NCI-H2171 (cell line): Measurements from ENCODE around the gene EGFLAM.
"Not testable (repeated sequence)": the region's sequence is repeated elsewhere in the genome, so short reads cannot be mapped to it uniquely, and the experiment has no call there.

Experiments
- DNase-seq: peaks from one replicate; lab custom pipeline; 2025; lab: John Stamatoyannopoulos, UW

Gene EGFLAM

GRCh38 chr5:38329132-38329715, 70.9 kb downstream of the EGFLAM start:
- DNase-seq = no peak

- no peak for DNase-seq
Observed at GRCh38 chr5:38330207-38330606, 71.8 kb downstream of the EGFLAM start.

GRCh38 chr5:38331831-38332230, 73.5 kb downstream of the EGFLAM start:
- DNase-seq = no peak

- not testable (repeated sequence) for DNase-seq
Observed at GRCh38 chr5:38333181-38333580, 74.8 kb downstream of the EGFLAM start.

DNA sequence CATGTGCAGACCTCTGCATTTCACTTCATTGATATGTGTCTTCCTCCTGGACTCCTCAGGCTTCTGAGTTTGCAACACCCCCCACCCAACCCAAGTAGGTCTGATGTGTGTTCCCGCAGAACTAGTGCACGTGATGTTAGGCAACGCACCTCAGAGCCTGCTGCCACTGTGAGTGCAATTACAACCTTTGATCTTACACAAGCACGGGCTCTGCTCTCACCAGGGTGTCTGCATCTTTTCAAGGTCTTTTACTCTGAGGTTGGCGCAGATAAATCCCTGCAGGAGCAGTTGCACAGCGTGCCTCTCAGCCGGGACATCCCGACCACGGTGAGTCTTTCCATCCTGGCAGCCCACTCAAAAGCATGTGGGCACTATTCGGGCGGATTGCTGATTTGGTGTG, 80.1 kb downstream of the EGFLAM start:
- no peak for DNase-seq

DNA sequence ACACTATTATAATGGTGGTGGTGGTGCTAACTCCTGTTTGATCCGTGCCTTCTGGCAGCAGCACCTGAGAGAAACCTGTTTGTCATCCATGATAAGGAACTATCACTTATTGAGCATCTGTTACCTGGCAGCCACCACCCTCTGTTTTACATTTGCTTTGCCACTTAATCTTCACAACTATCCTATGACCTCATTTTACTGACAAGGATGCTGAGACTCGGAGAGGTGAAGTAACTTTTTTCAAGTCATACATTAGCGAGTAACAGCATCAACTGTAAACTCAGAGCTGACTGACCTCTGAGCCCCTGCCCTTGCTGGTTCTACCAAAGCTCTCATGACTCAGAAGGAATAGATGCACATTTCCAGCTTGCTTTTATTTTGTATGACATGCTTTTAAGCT, 81.1 kb downstream of the EGFLAM start:
- peak; percentile 31 for DNase-seq

DNA sequence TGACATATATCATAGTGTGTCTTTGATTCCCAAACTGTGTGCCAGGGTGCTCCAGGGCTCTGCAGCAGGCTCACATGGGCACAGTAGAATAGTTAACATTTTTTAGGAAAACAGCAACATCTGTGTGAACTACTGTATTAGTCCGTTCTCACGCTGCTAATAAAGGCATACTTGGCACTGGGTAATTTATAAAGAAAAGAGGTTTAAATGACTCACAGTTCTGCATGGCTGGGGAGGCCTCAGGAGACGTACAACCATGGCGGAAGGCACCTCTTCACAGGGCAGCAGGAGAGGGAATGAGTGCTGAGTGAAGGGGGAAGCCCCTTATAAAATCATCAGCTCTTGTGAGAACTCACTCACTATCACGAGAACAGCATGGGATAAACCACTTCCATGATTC, 82.7 kb downstream of the EGFLAM start:
- no peak for DNase-seq

DNA sequence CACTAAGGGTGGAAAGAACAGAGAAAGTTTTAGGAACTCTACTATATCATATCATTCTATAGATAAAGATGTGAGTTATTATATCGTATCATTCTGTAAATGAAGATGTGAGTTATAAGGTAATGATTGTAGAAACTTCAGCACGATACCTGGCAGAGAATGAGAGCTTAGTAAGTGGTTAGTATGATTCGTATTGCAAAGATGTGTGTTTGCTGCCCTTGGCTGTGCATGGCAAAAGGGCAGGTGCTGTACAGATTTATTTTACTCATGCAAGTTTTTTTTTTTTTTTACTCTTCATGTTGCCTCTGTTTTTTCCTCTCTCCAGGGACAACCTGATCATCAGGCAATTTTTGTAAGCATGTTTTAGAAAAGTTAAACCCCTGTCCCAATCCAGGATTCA, 83.3 kb downstream of the EGFLAM start:
- peak; percentile 15 for DNase-seq

DNA sequence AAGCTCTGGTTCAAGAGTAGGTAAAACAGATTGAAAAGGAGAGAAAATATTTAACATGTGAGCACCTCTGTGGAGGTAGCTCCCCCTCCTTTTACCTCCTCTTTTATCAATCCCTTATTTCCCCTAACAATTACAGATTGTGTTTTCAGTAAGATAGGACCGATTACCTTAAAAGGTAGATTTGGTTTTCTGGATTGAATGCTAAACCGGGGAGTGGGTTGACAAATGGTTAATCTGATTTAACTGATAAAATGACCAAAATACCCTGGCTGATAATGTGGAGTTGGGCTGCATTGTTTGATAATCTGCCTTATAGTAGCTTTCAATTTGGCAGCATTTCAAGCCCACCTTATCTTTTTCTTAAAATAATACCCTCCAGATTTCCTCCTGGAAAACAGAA, 83.9 kb downstream of the EGFLAM start:
- DNase-seq = no peak

DNA sequence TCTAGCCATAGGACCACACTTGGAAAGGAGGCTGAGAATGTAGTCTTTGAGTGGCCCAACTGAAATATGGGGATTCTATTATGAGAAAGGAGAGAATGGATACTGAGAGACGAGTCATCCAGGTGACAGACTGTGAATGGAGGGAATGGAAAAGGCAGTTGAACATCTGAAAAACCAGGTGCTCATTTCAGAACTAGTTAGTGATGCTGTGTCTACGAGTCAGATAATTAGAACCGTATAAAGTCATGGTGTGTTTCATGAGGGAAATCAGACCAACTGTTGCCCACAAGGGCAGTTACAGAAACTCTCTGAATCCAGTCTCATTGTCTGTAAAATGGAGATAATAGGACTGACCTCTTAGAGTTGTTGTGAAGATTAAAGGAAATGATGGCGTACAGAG, 86.5 kb downstream of the EGFLAM start:
- no peak for DNase-seq

- DNase-seq = no peak
Observed at GRCh38 chr5:38346593-38346992, 88.2 kb downstream of the EGFLAM start.

DNA sequence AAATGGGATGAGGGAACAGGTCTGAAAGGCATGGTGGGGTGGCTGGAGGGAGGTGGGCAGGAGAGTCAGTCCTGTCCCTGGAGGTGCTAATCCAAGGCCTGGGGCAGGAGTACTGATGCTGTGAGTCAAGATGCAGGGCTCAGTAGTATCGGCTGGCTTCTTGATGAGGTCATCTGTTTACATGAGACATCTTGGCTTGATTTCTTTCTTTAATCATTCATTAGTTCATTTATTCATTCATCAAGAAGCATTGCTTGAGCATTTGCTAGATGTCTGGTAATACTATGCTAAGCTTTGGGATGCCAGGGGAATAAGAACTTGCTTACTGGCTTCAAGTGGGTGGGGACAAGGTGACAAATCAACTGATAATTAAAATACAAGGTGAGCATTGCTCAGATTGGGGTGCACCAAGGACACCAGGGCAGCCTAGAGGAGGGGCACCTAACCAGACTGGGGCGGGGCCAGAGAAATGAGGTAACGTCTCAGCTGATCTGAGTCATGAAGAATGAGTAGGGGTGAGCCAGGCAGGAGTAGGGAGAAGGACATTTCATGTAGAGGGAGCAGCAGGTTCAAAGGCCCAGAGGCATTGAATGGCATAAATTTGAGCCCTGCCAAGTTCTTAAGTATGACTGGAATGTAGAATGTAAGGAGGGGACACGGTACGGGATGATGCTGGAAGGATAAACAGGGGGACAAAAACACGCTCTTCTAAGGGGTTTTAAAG, 88.8 kb downstream of the EGFLAM start:
- DNase-seq = no peak

- no peak for DNase-seq
Observed at GRCh38 chr5:38347896-38348295, 89.5 kb downstream of the EGFLAM start.

GRCh38 chr5:38360323-38361061, 102.1 kb downstream of the EGFLAM start:
- DNase-seq = no peak

DNA sequence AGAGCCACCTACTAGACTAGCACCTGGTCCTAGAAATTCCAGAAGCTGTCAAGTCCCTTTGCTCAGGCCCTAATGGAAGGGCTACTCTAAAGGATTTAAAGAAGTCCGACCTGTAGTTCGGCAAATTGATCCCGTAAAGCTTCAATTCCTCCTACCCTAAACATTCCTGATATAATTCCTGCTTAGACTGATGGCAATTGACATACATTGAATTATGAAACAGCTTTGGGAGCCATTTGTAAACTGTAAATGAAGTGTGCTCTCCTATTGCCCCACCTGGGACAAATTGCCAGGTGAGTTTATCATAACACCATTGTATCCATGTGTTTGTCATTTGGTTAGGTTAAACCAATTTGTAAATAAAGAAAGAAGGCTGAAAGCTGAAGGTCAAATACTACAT, 104.4 kb downstream of the EGFLAM start:
- DNase-seq = no peak

DNA sequence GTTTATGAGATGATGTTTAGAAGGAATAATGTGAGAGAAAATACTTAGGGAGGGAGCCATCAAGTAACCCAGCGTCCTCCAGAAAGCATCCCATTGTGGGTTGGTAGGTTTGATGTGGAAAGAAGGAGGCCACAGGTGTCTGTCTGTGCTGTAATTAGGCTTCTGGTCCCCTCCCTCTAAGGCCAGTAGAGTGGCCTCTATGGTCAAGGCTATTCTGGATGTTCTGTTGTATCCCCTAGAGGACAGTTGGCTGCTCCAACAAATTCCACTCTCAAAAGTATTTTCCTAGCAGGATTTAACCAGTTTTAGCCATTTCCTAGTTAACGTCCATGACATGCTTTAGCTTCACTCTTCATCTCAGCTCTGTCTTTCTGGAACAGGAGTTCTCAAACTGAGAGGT, 106.5 kb downstream of the EGFLAM start:
- DNase-seq = no peak

DNA sequence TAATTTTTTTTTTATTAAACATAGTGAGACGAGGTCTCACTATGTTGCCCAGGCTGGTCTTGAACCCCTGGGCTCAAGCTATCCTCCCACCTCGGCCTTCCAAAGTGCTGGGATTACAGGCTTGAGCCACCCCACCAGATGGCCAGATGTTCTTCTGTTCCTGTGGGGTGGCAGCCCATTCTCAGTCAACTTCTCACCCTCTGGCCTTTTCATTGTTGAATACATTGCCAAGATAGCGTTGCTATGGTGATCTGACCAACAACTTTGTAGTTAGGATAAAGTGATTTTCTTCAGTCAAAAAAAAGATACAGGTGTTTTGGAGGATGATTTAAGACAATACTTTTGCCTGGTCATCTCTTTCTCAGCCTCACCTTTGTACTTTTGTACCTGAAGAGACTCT, 109.1 kb downstream of the EGFLAM start:
- no peak for DNase-seq

DNA sequence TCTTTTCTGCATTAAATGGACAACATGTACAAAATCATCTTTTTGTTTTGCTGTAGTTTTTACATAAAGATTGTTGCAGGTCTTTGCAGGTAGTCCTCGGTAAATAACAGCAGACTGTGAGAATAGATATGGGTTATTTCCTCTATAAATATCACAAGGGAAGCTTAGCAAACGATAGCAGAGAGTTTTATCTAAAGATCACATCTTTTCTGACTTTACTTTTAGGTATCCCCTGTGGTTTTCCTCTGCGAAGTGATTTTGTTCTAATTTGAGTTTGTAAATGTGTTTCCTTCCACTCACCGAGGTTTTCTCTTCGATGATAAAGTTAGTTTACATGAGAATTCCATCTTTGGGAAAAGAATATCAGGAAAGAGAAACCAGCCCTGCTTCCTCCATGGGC, 109.6 kb downstream of the EGFLAM start:
- no peak for DNase-seq

DNA sequence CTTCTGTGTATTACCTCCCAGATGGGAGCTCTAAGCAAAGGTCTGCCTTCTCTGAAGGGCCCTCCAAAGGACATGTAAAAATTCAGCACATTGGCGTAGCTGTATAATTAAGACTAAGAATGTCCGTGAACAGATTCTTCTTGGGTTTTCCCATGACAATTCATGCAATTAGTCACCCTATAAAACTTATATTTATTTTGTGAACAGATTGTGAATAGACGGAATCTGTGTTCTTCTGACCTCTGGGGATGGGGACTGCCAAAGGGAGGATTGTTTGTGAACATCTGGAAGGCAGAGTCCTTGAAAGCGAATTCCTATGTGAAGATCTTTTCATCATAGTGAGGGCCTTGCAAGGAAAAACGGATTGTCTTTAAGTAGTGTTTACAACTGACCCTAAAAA, 111.3 kb downstream of the EGFLAM start:
- DNase-seq = no peak

DNA sequence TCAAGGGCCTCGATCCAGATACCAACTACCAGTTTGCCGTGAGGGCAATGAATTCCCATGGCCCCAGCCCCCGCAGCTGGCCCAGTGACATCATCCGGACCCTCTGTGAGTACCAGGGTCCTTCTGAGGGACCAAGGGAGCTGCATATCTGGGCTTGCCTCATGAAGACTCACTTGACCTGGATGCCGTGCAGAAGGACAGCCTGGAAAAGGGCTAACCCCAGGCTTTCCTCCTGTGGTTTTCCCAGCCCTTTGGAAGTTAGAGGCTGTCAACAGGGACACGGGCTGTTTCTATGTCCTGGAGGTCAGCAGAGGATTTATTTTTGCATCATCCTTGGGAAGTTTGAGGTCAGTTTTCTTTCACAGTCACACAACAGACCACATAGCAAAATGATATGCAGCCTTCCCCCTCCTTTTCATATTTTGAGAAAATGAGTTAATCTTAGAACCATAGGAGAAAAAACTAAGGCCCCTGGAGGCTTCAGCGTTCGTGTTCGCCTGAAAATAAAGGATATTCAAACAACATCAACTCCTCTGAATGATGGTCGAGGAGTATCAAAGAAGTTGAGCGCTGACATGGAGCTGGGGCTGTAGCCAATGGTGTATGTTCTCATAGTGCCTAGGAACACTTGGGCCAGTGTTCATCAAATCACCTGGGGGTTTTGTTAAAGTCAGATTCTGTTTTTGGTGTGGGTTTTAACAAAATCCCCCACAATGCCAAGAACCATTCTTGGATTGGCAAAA, 112.2 kb downstream of the EGFLAM start:
- DNase-seq = no peak

DNA sequence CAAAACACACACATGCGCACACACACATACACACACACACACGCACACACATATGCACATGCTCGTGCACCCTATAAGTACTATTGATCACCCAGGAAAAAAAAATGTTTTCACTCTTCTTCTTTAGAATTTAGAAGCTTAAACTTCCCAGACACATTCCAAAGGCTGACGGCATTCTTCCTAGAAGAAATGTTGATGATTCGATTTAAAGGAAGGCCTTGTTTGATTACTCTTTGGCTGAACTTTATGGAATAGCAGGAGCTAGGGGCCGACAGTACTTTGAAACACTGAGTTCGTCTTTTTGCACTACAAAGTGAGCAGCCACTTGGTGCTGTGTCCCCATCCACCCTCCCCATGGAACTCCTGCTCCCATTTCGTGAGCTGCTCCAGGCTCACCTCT, 113.2 kb downstream of the EGFLAM start:
- no peak for DNase-seq

GRCh38 chr5:38373743-38374142, 115.4 kb downstream of the EGFLAM start:
- DNase-seq = peak; percentile 31

DNA sequence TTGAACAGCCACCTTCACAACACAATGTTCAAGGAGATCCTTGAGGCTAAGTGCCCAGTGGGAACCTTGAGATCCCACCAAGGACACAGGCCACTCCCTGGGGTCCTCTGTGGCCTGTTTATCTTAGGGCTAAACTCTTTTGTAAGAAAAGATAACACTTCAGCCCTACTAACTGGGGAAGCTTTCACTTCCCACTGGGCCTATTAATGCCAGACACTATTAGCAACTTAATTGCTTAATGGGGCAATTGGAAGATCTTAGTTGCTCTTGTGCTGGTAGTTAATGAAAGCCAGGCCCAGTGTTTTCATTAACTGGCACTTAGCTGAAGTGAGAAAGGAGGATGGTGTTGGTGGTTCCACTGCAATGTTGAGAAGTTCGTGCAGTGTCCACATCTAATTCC, 117.1 kb downstream of the EGFLAM start:
- no peak for DNase-seq
